NB4 (cell line): ENCODE measurements around the gene CHRD.

Experiments
- CTCF ChIP-seq: IDR thresholded peaks from one replicate; pipeline ENCODE4 v1.5.1; 2012; ENCODE audit warnings: low read depth, low read length
- MAX ChIP-seq: IDR thresholded peaks from 2 replicates; pipeline ENCODE4 v1.6.1; 2011; ENCODE audit warnings: low read depth, low read length
- MYC ChIP-seq: IDR thresholded peaks from 2 replicates; pipeline ENCODE4 v1.6.1; 2011; ENCODE audit warnings: low read depth, low read length
- POLR2A ChIP-seq: IDR thresholded peaks from 2 replicates; pipeline ENCODE4 v1.6.1; 2011; ENCODE audit warnings: mild to moderate bottlenecking; ENCODE audit not compliant: insufficient read length; ENCODE audit errors: extremely low read depth

GRCh38 chr3:184405075-184406030, 25.5 kb downstream of the CHRD start:
- no peak for TF ChIP-seq CTCF
- no peak for TF ChIP-seq POLR2A
- TF ChIP-seq MAX, result no peak
- no peak for TF ChIP-seq MYC
